Keratinocyte (primary cell): ENCODE results near the gene ERICH6. TPM values are rescaled to one million over a fixed set of nuclear protein-coding genes. Genes with fewer than 3 reads are reported as not detected.
A peak's percentile ranks its signal among the peaks of the same experiment; 100 is the strongest.

ENCODE experiments used
- DNase-seq: peaks from one replicate; pipeline ENCODE4 v3.0.0-alpha.2; 2011; ENCODE audit warnings: low read depth, missing footprints, low spot score
- FAIRE-seq: peaks from 2 replicates; lab custom pipeline; 2011; peaks lifted over from hg19 to GRCh38; lab: Jason Lieb, UNC
- H2AFZ ChIP-seq: 2 replicates; pipeline ENCODE4 v1.6.0; 2012; ENCODE audit warnings: low read length, control low read depth, inconsistent platforms; ENCODE audit not compliant: control insufficient read depth
- H3K27ac ChIP-seq: 2 replicates; pipeline ENCODE4 v1.5.1; 2011; ENCODE audit warnings: low read length; ENCODE audit not compliant: control insufficient read depth, insufficient read depth
- H3K27me3 ChIP-seq: 3 replicates; pipeline ENCODE4 v1.6.0; 2011; ENCODE audit warnings: low read length; ENCODE audit not compliant: control insufficient read depth, insufficient read depth; ENCODE audit errors: extremely low read depth
- H3K36me3 ChIP-seq, 2 experiments: 2 replicates in 1 of 2; 3 replicates in 1 of 2; pipeline ENCODE4 v1.5.1; 2011; ENCODE audit warnings: low read length in 2 of 2, mild to moderate bottlenecking in 1 of 2; ENCODE audit not compliant: control insufficient read depth in 2 of 2, insufficient read depth in 2 of 2; ENCODE audit errors: extremely low read depth in 1 of 2
- H3K4me1 ChIP-seq: 3 replicates; pipeline ENCODE4 v1.5.1; 2011; ENCODE audit warnings: low read length; ENCODE audit not compliant: control insufficient read depth, insufficient read depth; ENCODE audit errors: extremely low read depth
- H3K4me2 ChIP-seq: 3 replicates; pipeline ENCODE4 v1.6.0; 2011; ENCODE audit warnings: low read depth, low read length; ENCODE audit not compliant: control insufficient read depth, insufficient read depth; ENCODE audit errors: extremely low read depth
- H3K4me3 ChIP-seq, 3 experiments: fragments of 200-600 bp in 1 of 3; sonication (generic) in 1 of 3; 2 replicates in 2 of 3; 3 replicates in 1 of 3; pipeline ENCODE4 v1.5.1; 2011 to 2016; ENCODE audit warnings: low read length in 3 of 3, mild to moderate bottlenecking in 3 of 3, control low read depth in 2 of 3, inconsistent platforms in 1 of 3, low read depth in 1 of 3, mixed read lengths in 1 of 3, mixed run types in 1 of 3, moderate library complexity in 1 of 3; ENCODE audit not compliant: control insufficient read depth in 2 of 3, insufficient read depth in 2 of 3; ENCODE audit errors: extremely low read depth in 1 of 3
- H3K79me2 ChIP-seq: 2 replicates; pipeline ENCODE4 v1.6.0; 2012; ENCODE audit warnings: low read length; ENCODE audit not compliant: control insufficient read depth, insufficient read depth
- H3K9ac ChIP-seq: 3 replicates; pipeline ENCODE4 v1.6.0; 2011; ENCODE audit warnings: low read length; ENCODE audit not compliant: control insufficient read depth, insufficient read depth; ENCODE audit errors: extremely low read depth
- H3K9me1 ChIP-seq: 3 replicates; pipeline ENCODE4 v1.6.0; 2011; ENCODE audit warnings: low read length; ENCODE audit not compliant: control insufficient read depth, insufficient read depth; ENCODE audit errors: extremely low read depth
- H3K9me3 ChIP-seq: 2 replicates; pipeline ENCODE4 v1.5.1; 2012; ENCODE audit warnings: low read depth, low read length; ENCODE audit not compliant: control insufficient read depth
- H4K20me1 ChIP-seq: 3 replicates; pipeline ENCODE4 v1.6.0; 2011; ENCODE audit warnings: low read length; ENCODE audit not compliant: control insufficient read depth, insufficient read depth; ENCODE audit errors: extremely low read depth
- EZH2 ChIP-seq: IDR thresholded peaks from one replicate; pipeline ENCODE4 v1.6.1; 2012; ENCODE audit warnings: inconsistent platforms, mild to moderate bottlenecking, low read length, moderate library complexity
- dilution Hi-C: fragments of 300-500 bp; cut with MboI; formaldehyde crosslinking; loops from one replicate; pipeline ENCODE4 v1.7.0; 2020; ENCODE audit warnings: low sequenced_read_pairs; ENCODE audit not compliant: extremely low pct_ligation_motif_present
- polyA plus RNA-seq, 5 experiments: library from polyadenylated mRNA; depleted of rRNA in 3 of 5; stranded (reverse) in 3 of 5; stranded (forward) in 1 of 5; unstranded in 1 of 5; fragments of >200 nt; gene quantifications; 1 replicate in 1 of 5; 2 replicates in 3 of 5; 3 replicates in 1 of 5; pipeline versions ENCODE4 v1.2.1 to v1.2.3, GENCODE V29; 2011 to 2012; ENCODE audit warnings: missing spikeins in 2 of 5, low read depth in 1 of 5, low replicate concordance in 1 of 5
- TF ChIP-seq, protein P1 (sequence below), 3 experiments: IDR thresholded peaks in 1 of 3; conservative IDR thresholded peaks in 1 of 3; optimal IDR thresholded peaks in 1 of 3; 2 replicates in 2 of 3; 3 replicates in 1 of 3; pipeline versions ENCODE3 to v1.5.1; 2011; ENCODE audit warnings: low read length in 3 of 3, mild to moderate bottlenecking in 3 of 3, moderate library complexity in 2 of 3, control low read depth in 1 of 3, inconsistent platforms in 1 of 3; ENCODE audit not compliant: insufficient read depth in 2 of 3; ENCODE audit errors: extremely low read depth in 1 of 3

ERICH6 gene
- polyA plus RNA-seq, 1 donor (not counting 4 experiments of a cell fraction or from before 2014, with no cell fraction given) = 0.03 TPM

DNA sequence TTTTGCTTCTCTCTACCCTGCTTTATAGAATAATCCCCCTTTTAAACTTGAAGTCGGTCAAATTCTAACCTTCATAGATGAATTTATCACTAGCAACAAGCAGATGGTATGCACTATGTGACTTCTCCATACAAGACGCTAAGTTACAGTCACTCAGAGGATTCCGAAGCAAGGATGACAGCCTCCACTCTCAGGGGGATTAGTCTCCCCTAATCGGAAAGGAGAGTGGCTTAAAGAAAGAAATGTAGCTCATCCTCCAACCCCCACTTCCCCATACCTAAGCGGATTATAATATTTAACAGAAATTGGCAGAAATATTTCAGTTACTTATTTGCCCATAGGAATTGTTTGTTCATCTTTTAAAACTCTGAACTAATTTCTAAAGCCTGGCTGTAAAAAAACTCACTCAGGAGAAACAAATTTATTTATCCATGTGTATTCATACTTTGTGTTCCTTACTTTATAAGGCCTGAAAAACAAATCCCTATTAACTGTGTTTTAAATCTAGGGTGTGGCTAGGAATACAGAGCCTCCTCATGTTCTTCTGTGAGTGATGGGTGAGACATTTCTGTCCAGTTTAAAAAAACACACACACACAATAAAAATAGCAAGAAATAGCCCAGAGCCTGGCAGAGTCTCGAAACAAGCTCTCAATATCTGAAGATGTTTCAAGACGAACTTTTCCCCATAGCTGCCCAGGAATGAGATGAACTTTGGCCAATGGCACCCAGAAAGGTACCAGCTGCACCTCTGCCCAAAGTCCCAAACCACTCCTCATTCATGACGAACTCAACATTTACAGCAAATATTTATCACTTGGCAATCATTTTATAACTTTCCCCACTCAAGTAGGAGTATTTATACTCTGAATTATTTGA, 40.6 kb upstream of the ERICH6 start:
- Histone ChIP-seq H3K4me3 (peak overlapping the region in 2 of 3 experiments; percentile 9 to 30), H3K79me2 (peaks cover 66% of the 10 kb centered on the region), H3K9me3 (no peaks in the 10 kb centered on the region), H3K36me3 (peaks cover 11 to 12% of the 10 kb centered on the region in 2 experiments), H3K4me1 (peaks cover 31% of the 10 kb centered on the region), H2AFZ (no peak overlapping the region), H3K4me2 (peak overlapping the region; percentile 58), H3K9ac (peak overlapping the region; percentile 63), H3K27ac (peak overlapping the region; percentile 87), H3K9me1 (no peaks in the 10 kb centered on the region), H4K20me1 (no peaks in the 10 kb centered on the region), H3K27me3 (no peaks in the 10 kb centered on the region)
- TF ChIP-seq EZH2 = no peak
- TF ChIP-seq, protein P1, sequence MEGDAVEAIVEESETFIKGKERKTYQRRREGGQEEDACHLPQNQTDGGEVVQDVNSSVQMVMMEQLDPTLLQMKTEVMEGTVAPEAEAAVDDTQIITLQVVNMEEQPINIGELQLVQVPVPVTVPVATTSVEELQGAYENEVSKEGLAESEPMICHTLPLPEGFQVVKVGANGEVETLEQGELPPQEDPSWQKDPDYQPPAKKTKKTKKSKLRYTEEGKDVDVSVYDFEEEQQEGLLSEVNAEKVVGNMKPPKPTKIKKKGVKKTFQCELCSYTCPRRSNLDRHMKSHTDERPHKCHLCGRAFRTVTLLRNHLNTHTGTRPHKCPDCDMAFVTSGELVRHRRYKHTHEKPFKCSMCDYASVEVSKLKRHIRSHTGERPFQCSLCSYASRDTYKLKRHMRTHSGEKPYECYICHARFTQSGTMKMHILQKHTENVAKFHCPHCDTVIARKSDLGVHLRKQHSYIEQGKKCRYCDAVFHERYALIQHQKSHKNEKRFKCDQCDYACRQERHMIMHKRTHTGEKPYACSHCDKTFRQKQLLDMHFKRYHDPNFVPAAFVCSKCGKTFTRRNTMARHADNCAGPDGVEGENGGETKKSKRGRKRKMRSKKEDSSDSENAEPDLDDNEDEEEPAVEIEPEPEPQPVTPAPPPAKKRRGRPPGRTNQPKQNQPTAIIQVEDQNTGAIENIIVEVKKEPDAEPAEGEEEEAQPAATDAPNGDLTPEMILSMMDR (optimal IDR thresholded peaks at IDR 0.05 in 1 of 3, IDR thresholded peaks at IDR 0.05 in 1 of 3, conservative IDR thresholded peaks at IDR 0.05 in 1 of 3; ENCODE audit: extremely low read depth in 1 of 3, insufficient read depth in 2 of 3, low read length in 3 of 3) = no peak
- dilution Hi-C loops = no loop called here
- DNase-seq (no peak), FAIRE-seq (no peak)

DNA sequence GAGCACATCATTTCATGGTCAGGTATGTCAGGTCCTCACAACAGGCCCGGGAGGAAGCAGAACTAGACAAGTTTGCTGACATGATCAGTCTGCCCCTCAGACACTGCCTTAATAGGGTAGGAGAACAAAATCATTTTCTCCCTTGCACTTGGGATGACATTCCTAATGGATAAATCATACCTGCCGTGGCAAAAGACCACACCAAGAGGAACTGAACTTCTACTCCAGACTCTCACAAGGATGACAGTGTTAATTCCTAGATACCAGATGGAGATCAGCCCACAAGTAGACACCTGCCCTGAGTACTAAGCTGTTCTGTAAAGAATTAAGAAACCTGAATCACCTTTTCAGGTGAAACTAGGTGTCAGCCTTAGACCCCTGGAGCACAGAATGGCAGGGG, 39.8 kb upstream of the ERICH6 start:
- DNase-seq (peak; percentile 79), FAIRE-seq (peak; percentile 90)
- dilution Hi-C loops = no loop called here
- Histone ChIP-seq H3K9ac (peak overlapping the region; percentile 63), H3K4me1 (peaks cover 36% of the 10 kb centered on the region), H3K36me3 (peaks cover 11 to 12% of the 10 kb centered on the region in 2 experiments), H3K27ac (peak overlapping the region; percentile 87), H3K9me3 (no peaks in the 10 kb centered on the region), H3K9me1 (no peaks in the 10 kb centered on the region), H2AFZ (no peak overlapping the region), H3K4me3 (peak overlapping the region in 1 of 3 experiments; percentile 19), H3K27me3 (no peaks in the 10 kb centered on the region), H3K4me2 (peak overlapping the region; percentile 58), H3K79me2 (peaks cover 58% of the 10 kb centered on the region), H4K20me1 (no peaks in the 10 kb centered on the region)
- TF ChIP-seq, protein P1 (optimal IDR thresholded peaks at IDR 0.05 in 1 of 3, IDR thresholded peaks at IDR 0.05 in 1 of 3, conservative IDR thresholded peaks at IDR 0.05 in 1 of 3; ENCODE audit: extremely low read depth in 1 of 3, insufficient read depth in 2 of 3, low read length in 3 of 3) = no peak
- no peak for TF ChIP-seq EZH2
